ENCODE measurements around the gene CDKL1. TPM values are rescaled to one million over a fixed set of nuclear protein-coding genes. Genes with fewer than 3 reads are reported as not detected.
A peak's percentile ranks its signal among the peaks of the same experiment; 100 is the strongest.
"Not testable (repeated sequence)": the region's sequence is repeated elsewhere in the genome, so short reads cannot be mapped to it uniquely, and the experiment has no call there.

Gene CDKL1
- total and polyA plus RNA-seq, 2 donors (not counting 1 experiment from before 2014, with no cell fraction given) = 5.3 to 7.9 TPM

GRCh38 chr14:50357124-50357523, 39.6 kb downstream of the CDKL1 start:
- POLR2A ChIA-PET = no interaction called here
- Mint-ChIP-seq H3K9me3 (ENCODE audit: insufficient read depth) (no peaks in the 10 kb centered on the region), H3K27ac (peak overlapping the region; percentile 5), H3K4me3 (no peak overlapping the region), H3K4me1 (peaks cover 7% of the 10 kb centered on the region), H3K27me3 (no peaks in the 10 kb centered on the region)
- WGBS (ENCODE audit: insufficient coverage) = no CpG with 5 or more reads among the region's 6 CpGs
- Histone ChIP-seq H3K4me2 (replicated peaks; ENCODE audit: low read depth, low read length, poor library complexity, severe bottlenecking) (no peak overlapping the region), H4K20me1 (ENCODE audit: control insufficient read depth, insufficient read depth, low read length, poor library complexity, severe bottlenecking) (no peaks in the 10 kb centered on the region), H3K27me3 (replicated peaks in 1 of 4; ENCODE audit: control extremely low read depth in 1 of 4, control insufficient read depth in 3 of 4, insufficient read depth in 4 of 4, low read length in 3 of 4) (no peaks in the 10 kb centered on the region), H2AFZ (ENCODE audit: insufficient read depth, low read depth, low read length, poor library complexity, severe bottlenecking) (no peak overlapping the region), H3K79me2 (ENCODE audit: control insufficient read depth, insufficient read depth, low read length) (no peaks in the 10 kb centered on the region), H3K27ac (ENCODE audit: low read length in 2 of 2) (no peak overlapping the region), H3K4me1 (ENCODE audit: control insufficient read depth in 2 of 2, insufficient read depth in 2 of 2, low read length in 2 of 2) (no peaks in the 10 kb centered on the region), H3K4me3 (ENCODE audit: control extremely low read depth in 1 of 5, extremely low read depth in 1 of 5, insufficient read depth in 1 of 5, low read depth in 2 of 5, low read length in 4 of 5) (no peak overlapping the region), H3K36me3 (replicated peaks in 1 of 2; ENCODE audit: control extremely low read depth in 1 of 2, control insufficient read depth in 1 of 2, extremely low read depth in 1 of 2, insufficient read depth in 2 of 2, low read length in 1 of 2) (peaks cover 0 to 18% of the 10 kb centered on the region in 2 experiments), H3K9ac (ENCODE audit: low read length) (no peak overlapping the region), H3K9me3 (ENCODE audit: control extremely low read depth in 1 of 3, control insufficient read depth in 2 of 3, insufficient read depth in 1 of 3, low read length in 2 of 3) (peaks cover 0 to 4% (median 0%) of the 10 kb centered on the region in 3 donors)
- intact Hi-C loops (cut with micrococcal nuclease) = no loop called here
- DNase-seq (no peak), ATAC-seq (ENCODE audit: low read depth) (no peak)
- CTCF ChIA-PET = interaction anchor here (1.0 kb wide), 1 partner anchor 14 kb away, joined by 3 read pairs; no protein-coding TSS in a partner anchor
- TF ChIP-seq CTCF (IDR thresholded peaks at IDR 0.05) (no peak), EZH2 (IDR thresholded peaks at IDR 0.05; ENCODE audit: borderline replicate concordance, insufficient read depth, low read depth, low read length, poor library complexity, severe bottlenecking) (no peak)

GRCh38 chr14:50356283-50356682, 40.4 kb downstream of the CDKL1 start:
- H2AFZ ChIP-seq (ENCODE audit: insufficient read depth, low read depth, low read length, poor library complexity, severe bottlenecking); H3K9me3 ChIP-seq (ENCODE audit: control extremely low read depth in 1 of 3, control insufficient read depth in 2 of 3, insufficient read depth in 1 of 3, low read length in 2 of 3); ATAC-seq (ENCODE audit: low read depth); H3K4me2 ChIP-seq (replicated peaks; ENCODE audit: low read depth, low read length, poor library complexity, severe bottlenecking); H3K4me3 Mint-ChIP-seq; H3K4me3 ChIP-seq (ENCODE audit: control extremely low read depth in 1 of 5, extremely low read depth in 1 of 5, insufficient read depth in 1 of 5, low read depth in 2 of 5, low read length in 4 of 5); H3K4me1 Mint-ChIP-seq; H3K27me3 Mint-ChIP-seq; H4K20me1 ChIP-seq (ENCODE audit: control insufficient read depth, insufficient read depth, low read length, poor library complexity, severe bottlenecking); DNase-seq; H3K4me1 ChIP-seq (ENCODE audit: control insufficient read depth in 2 of 2, insufficient read depth in 2 of 2, low read length in 2 of 2); intact Hi-C loops (cut with micrococcal nuclease); H3K27ac Mint-ChIP-seq; H3K27ac ChIP-seq (ENCODE audit: low read length in 2 of 2); H3K9me3 Mint-ChIP-seq (ENCODE audit: insufficient read depth); H3K9ac ChIP-seq (ENCODE audit: low read length); H3K79me2 ChIP-seq (ENCODE audit: control insufficient read depth, insufficient read depth, low read length); POLR2A ChIA-PET; H3K27me3 ChIP-seq (replicated peaks in 1 of 4; ENCODE audit: control extremely low read depth in 1 of 4, control insufficient read depth in 3 of 4, insufficient read depth in 4 of 4, low read length in 3 of 4): not testable (repeated sequence)
- no CpG with 5 or more reads among the region's 3 CpGs for WGBS (ENCODE audit: insufficient coverage)
- CTCF ChIA-PET = interaction anchor here (1.0 kb wide), 1 partner anchor 9 kb away, joined by 3 read pairs; no protein-coding TSS in a partner anchor
- peaks cover 0 to 18% of the 10 kb centered on the region in 2 experiments for H3K36me3 ChIP-seq (replicated peaks in 1 of 2; ENCODE audit: control extremely low read depth in 1 of 2, control insufficient read depth in 1 of 2, extremely low read depth in 1 of 2, insufficient read depth in 2 of 2, low read length in 1 of 2)
